Stomach (tissue), 9 donors: ENCODE measurements around the gene ARSG. TPM values are rescaled to one million over a fixed set of nuclear protein-coding genes. Genes with fewer than 3 reads are reported as not detected.

ENCODE experiments used
- DNase-seq, 2 donors: peaks; one replicate each; pipeline versions ENCODE4 v3.0.0 to v3.0.0-alpha.2; 2013 to 2019
- H3K27ac ChIP-seq, 5 donors: fragments of 200-600 bp in 4 of 5; sonication (generic) in 4 of 5; one replicate each; pipeline ENCODE4 v1.5.1; 2013 to 2019; ENCODE audit warnings: mild to moderate bottlenecking in 1 of 5, moderate library complexity in 1 of 5
- H3K27me3 ChIP-seq, 3 donors: fragments of 200-600 bp; sonication (generic); one replicate each; pipeline ENCODE4 v1.5.1; 2017 to 2019; ENCODE audit warnings: mixed run types in 1 of 3
- H3K36me3 ChIP-seq, 4 donors: fragments of 200-600 bp; sonication (generic); 1 replicate in 3 of 4; 2 replicates in 1 of 4; pipeline ENCODE4 v1.5.1; 2016 to 2019
- H3K4me1 ChIP-seq, 4 donors: fragments of 200-600 bp; sonication (generic); one replicate each; pipeline ENCODE4 v1.5.1; 2016 to 2019
- H3K4me3 ChIP-seq, 4 donors: fragments of 200-600 bp; sonication (generic) in 3 of 4; one replicate each; pipeline ENCODE4 v1.5.1; 2016 to 2019; ENCODE audit warnings: mild to moderate bottlenecking in 1 of 4
- H3K9me3 ChIP-seq, 4 donors: fragments of 200-600 bp; sonication (generic); one replicate each; pipeline ENCODE4 v1.5.1; 2016 to 2019
- EP300 ChIP-seq: sonication (generic); formaldehyde crosslinking; IDR thresholded peaks from one replicate; pipeline ENCODE4 v1.6.1; 2017; ENCODE audit warnings: antibody characterized with exemption
- POLR2A ChIP-seq, 4 donors: fragments of 450-650 bp; IDR thresholded peaks; one replicate each; pipeline ENCODE4 v1.6.1; 2016; ENCODE audit warnings: antibody characterized with exemption in 4 of 4, control low read depth in 2 of 4, mild to moderate bottlenecking in 1 of 4, moderate library complexity in 1 of 4
- POLR2AphosphoS5 ChIP-seq, 3 donors: sonication (generic); formaldehyde crosslinking; IDR thresholded peaks; one replicate each; pipeline ENCODE4 v1.6.1; 2016; ENCODE audit warnings: antibody characterized with exemption in 3 of 3
- WGBS, 5 donors: extraction: QIAGEN DNeasy Blood & Tissue Kit in 3 of 5; methylation state at CpG; one replicate each; pipeline versions ENCODE4 v1.1.5 to v1.1.7; 2013 to 2018; 5-methylcytosine and 5-hydroxymethylcytosine counted together
- intact Hi-C: fragments of 100-400 bp; cut with DNase I; formaldehyde crosslinking; loops from one replicate; pipeline ENCODE4 v1.15.1; 2023; ENCODE audit warnings: low total_unique reads
- polyA plus RNA-seq, 3 donors: library from polyadenylated mRNA; stranded (reverse); fragments of 200-250 nt; gene quantifications; one replicate each; pipeline ENCODE4 v1.2.3, GENCODE V29; 2013
- total RNA-seq, 5 donors: library from RNA; depleted of rRNA; stranded (reverse); fragments of >200 nt; gene quantifications; one replicate each; pipeline versions ENCODE4 v1.1.0 to v1.2.3, GENCODE V29; 2014 to 2016
- TF ChIP-seq, protein P1 (sequence below), 7 experiments: fragments of 450-650 bp in 4 of 7; fragments of 200-600 bp in 3 of 7; sonication (generic) in 3 of 7; IDR thresholded peaks; one replicate each; pipeline ENCODE4 v1.5.1; 2016 to 2019; ENCODE audit warnings: antibody characterized with exemption in 7 of 7, control low read depth in 2 of 7, mild to moderate bottlenecking in 1 of 7
- donor health status: healthy with polysubstance abuse.
- donor health status: Bipolar disorder and iron deficiency.
- donor health status: healthy.

Gene ARSG
- total and polyA plus RNA-seq, 8 donors: 0.45 to 74.7 (median 2.4) TPM

DNA sequence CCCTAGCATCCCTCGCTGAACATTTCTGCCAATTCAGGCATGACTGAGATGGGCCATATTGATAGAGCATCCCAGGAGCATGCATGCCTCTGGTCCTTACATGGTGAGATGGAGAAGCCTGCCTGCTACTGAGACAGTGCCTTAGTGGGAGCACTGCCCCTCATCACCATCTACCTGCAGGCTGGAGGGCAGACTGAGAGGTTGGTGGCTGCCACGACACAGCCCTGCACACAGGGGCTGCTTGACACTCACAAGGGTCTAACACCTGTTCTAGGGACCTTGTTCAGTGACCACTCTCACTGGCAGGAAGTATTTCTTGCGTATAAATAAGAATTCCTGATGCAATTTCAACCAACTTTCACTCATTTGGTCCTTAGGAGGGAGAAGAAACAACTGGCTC is 132.0 kb downstream of the ARSG start:
- intact Hi-C loops: no loop called here
- no peak for DNase-seq
- WGBS, 5 donors: 90 to 96% (median 93%) methylated on average over 2 to 3 of the region's 3 CpGs

DNA sequence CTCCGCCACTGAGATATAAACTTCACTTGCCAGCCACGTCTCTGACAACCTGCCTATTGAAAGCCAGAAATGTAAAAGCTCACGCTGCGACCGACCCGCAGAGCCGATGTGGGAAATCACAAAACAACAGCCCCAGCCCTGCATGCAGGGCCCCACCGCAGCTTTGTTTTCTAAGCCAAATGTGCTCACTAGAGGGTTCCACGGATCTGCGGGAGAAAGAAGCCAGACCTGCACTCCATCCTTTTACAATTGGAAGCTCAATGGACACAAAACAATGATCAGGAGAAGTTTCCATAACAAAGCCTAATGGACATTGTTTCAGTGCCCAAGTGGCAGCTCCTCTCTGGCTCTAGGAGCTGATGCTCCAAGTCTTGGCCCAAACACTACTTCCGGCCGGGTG is 132.9 kb downstream of the ARSG start:
- H3K9me3 ChIP-seq: no peaks in the 10 kb centered on the region
- no peaks in the 10 kb centered on the region for H3K27me3 ChIP-seq
- no peak for DNase-seq
- H3K4me3 ChIP-seq: no peak overlapping the region
- no peak overlapping the region for H3K27ac ChIP-seq
- TF ChIP-seq EP300: no peak
- no peak for TF ChIP-seq POLR2AphosphoS5 (IDR thresholded peaks at IDR 0.05)
- TF ChIP-seq, protein P1, sequence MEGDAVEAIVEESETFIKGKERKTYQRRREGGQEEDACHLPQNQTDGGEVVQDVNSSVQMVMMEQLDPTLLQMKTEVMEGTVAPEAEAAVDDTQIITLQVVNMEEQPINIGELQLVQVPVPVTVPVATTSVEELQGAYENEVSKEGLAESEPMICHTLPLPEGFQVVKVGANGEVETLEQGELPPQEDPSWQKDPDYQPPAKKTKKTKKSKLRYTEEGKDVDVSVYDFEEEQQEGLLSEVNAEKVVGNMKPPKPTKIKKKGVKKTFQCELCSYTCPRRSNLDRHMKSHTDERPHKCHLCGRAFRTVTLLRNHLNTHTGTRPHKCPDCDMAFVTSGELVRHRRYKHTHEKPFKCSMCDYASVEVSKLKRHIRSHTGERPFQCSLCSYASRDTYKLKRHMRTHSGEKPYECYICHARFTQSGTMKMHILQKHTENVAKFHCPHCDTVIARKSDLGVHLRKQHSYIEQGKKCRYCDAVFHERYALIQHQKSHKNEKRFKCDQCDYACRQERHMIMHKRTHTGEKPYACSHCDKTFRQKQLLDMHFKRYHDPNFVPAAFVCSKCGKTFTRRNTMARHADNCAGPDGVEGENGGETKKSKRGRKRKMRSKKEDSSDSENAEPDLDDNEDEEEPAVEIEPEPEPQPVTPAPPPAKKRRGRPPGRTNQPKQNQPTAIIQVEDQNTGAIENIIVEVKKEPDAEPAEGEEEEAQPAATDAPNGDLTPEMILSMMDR (IDR thresholded peaks at IDR 0.05): no peak
- TF ChIP-seq POLR2A (IDR thresholded peaks at IDR 0.05): no peak
- 83 to 91% (median 88%) methylated on average over 12 of the region's 12 CpGs for WGBS, 5 donors
- peaks cover 59 to 100% (median 100%) of the 10 kb centered on the region in 4 donors for H3K36me3 ChIP-seq
- no peaks in the 10 kb centered on the region for H3K4me1 ChIP-seq
- intact Hi-C loops: no loop called here

More for the DNA sequence above, 132.0 kb downstream of the ARSG start:
- no peak for TF ChIP-seq EP300
- TF ChIP-seq POLR2AphosphoS5 (IDR thresholded peaks at IDR 0.05): no peak
- TF ChIP-seq, protein P1 (IDR thresholded peaks at IDR 0.05): no peak
- TF ChIP-seq POLR2A (IDR thresholded peaks at IDR 0.05): no peak
- peaks cover 49 to 92% (median 91%) of the 10 kb centered on the region in 4 donors for H3K36me3 ChIP-seq
- H3K9me3 ChIP-seq: peaks cover 0 to 3% (median 0%) of the 10 kb centered on the region in 4 donors
- H3K4me3 ChIP-seq: no peak overlapping the region
- H3K27ac ChIP-seq: no peak overlapping the region
- H3K4me1 ChIP-seq: no peaks in the 10 kb centered on the region
- no peaks in the 10 kb centered on the region for H3K27me3 ChIP-seq

DNA sequence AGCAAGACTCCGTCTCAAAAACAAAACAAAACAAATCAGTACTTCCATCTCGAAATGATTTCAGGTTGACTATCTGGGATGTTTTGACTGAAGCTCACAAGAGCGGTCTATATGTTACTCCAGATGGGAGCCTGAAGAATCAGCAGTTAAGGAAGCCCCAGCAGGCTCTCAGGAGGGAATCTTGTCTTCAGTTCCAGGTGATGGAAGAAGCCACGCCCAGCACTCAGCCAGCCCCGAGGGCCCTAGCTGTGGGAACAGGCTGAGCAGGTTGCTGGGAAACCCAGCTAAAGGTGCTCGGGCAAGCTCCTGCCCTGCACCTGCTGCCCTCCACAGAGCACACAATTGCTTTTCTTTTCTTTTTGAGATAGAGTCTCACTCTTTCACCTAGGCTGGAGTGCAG is 133.6 kb downstream of the ARSG start:
- 64 to 87% (median 74%) methylated on average over 6 of the region's 6 CpGs for WGBS, 5 donors
- DNase-seq: no peak
- intact Hi-C loops: no loop called here
- no peaks in the 10 kb centered on the region for H3K27me3 ChIP-seq
- H3K4me3 ChIP-seq: no peak overlapping the region
- no peaks in the 10 kb centered on the region for H3K4me1 ChIP-seq
- H3K36me3 ChIP-seq: peaks cover 65 to 100% (median 100%) of the 10 kb centered on the region in 4 donors
- TF ChIP-seq, protein P1 (IDR thresholded peaks at IDR 0.05): no peak
- TF ChIP-seq POLR2A (IDR thresholded peaks at IDR 0.05): no peak
- TF ChIP-seq EP300: no peak
- TF ChIP-seq POLR2AphosphoS5 (IDR thresholded peaks at IDR 0.05): no peak
- no peaks in the 10 kb centered on the region for H3K9me3 ChIP-seq
- H3K27ac ChIP-seq: no peak overlapping the region

DNA sequence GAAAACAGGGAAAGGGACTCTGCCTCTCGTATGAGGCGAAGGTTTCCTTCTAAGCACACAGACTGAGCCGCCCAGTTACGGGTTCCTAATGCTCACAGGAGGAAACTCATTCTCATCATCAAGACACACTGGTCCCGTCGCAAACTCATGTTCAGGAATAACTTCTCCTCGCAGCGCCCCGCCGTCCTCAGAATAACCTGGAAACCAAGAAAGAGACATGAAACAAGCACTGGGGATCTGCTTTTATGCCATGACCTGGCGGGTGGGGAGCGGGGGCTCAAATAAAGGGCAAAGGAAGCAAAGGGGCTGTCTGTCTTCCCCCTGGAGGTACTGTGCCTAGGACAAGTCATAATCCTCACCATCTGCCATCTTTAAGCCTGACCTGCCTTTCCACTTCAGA is 134.7 kb downstream of the ARSG start:
- 88 to 97% (median 94%) methylated on average over 11 to 12 of the region's 12 CpGs for WGBS, 5 donors
- Histone ChIP-seq H3K27me3 (no peaks in the 10 kb centered on the region), H3K27ac (no peak overlapping the region), H3K9me3 (no peaks in the 10 kb centered on the region), H3K4me1 (no peaks in the 10 kb centered on the region), H3K4me3 (no peak overlapping the region), H3K36me3 (peaks cover 67 to 100% (median 100%) of the 10 kb centered on the region in 4 donors)
- DNase-seq: no peak
- no peak for TF ChIP-seq EP300
- no peak for TF ChIP-seq POLR2AphosphoS5 (IDR thresholded peaks at IDR 0.05)
- no peak for TF ChIP-seq POLR2A (IDR thresholded peaks at IDR 0.05)
- TF ChIP-seq, protein P1 (IDR thresholded peaks at IDR 0.05): no peak
- intact Hi-C loops: no loop called here
